SK-N-SH (cell line): ENCODE results near the gene CYP2W1. TPM values are rescaled to one million over a fixed set of nuclear protein-coding genes. Genes with fewer than 3 reads are reported as not detected.

Experiments
- ELF1 ChIP-seq: IDR thresholded peaks from 2 replicates; pipeline ENCODE4 v1.4.0; 2012
- EP300 ChIP-seq, 2 experiments: IDR thresholded peaks; 2 replicates each; pipeline versions ENCODE4 v1.4.0 to v1.6.1; 2012; ENCODE audit warnings: borderline replicate concordance in 1 of 2, low read depth in 1 of 2, low read length in 1 of 2
- EZH2phosphoT487 ChIP-seq: fragments of 200-600 bp; sonication (generic); IDR thresholded peaks from 2 replicates; pipeline ENCODE4 v1.6.1; 2017; ENCODE audit warnings: low read depth, mixed run types, mild to moderate bottlenecking, antibody characterized with exemption, moderate library complexity, borderline replicate concordance
- FOXJ3 ChIP-seq: sonication (generic); formaldehyde crosslinking; IDR thresholded peaks from 2 replicates; pipeline ENCODE4 v1.5.1; 2020; ENCODE audit warnings: mild to moderate bottlenecking, missing genetic modification reagents
- FOXM1 ChIP-seq: IDR thresholded peaks from 2 replicates; pipeline ENCODE4 v1.4.0; 2012; ENCODE audit warnings: low read depth, mild to moderate bottlenecking
- GABPA ChIP-seq: IDR thresholded peaks from 2 replicates; pipeline ENCODE4 v1.4.0; 2012; ENCODE audit warnings: low read depth, mild to moderate bottlenecking
- NFIC ChIP-seq: IDR thresholded peaks from 2 replicates; pipeline ENCODE4 v1.4.0; 2012; ENCODE audit warnings: borderline replicate concordance
- RCOR1 ChIP-seq: fragments of 150-350 bp; IDR thresholded peaks from 2 replicates; pipeline ENCODE4 v1.6.1; 2017; ENCODE audit warnings: antibody characterized with exemption, low read length
- RFX5 ChIP-seq: IDR thresholded peaks from 2 replicates; pipeline ENCODE4 v1.6.1; 2012; ENCODE audit warnings: mild to moderate bottlenecking, improper control_type of control experiment, low read length
- RXRA ChIP-seq: IDR thresholded peaks from 2 replicates; pipeline ENCODE4 v1.4.0; 2012; ENCODE audit warnings: low read depth, mild to moderate bottlenecking, borderline replicate concordance
- SIN3A ChIP-seq: IDR thresholded peaks from 2 replicates; pipeline ENCODE4 v1.6.1; 2012; ENCODE audit warnings: low read depth, mild to moderate bottlenecking, low read length, moderate library complexity, borderline replicate concordance
- YY1 ChIP-seq: IDR thresholded peaks from 2 replicates; pipeline ENCODE4 v1.4.0; 2012; ENCODE audit warnings: low read depth, mild to moderate bottlenecking
- polyA plus RNA-seq, 3 experiments: library from polyadenylated mRNA; depleted of rRNA; stranded (reverse); fragments of >200 nt; gene quantifications; 2 replicates each; pipeline ENCODE4 v1.2.3, GENCODE V29; 2012
- TF ChIP-seq, protein P1 (sequence below): fragments of 200-600 bp; sonication (generic); IDR thresholded peaks from 2 replicates; pipeline ENCODE4 v1.6.1; 2017; ENCODE audit warnings: antibody characterized with exemption, mild to moderate bottlenecking, moderate library complexity
- TF ChIP-seq, protein P2 (sequence below): IDR thresholded peaks from 2 replicates; pipeline ENCODE4 v1.4.0; 2012; ENCODE audit warnings: low read depth
- TF ChIP-seq, protein P3 (sequence below): IDR thresholded peaks from 2 replicates; pipeline ENCODE4 v1.4.0; 2012; ENCODE audit warnings: low read depth, borderline replicate concordance
- TF ChIP-seq, protein P4 (sequence below): IDR thresholded peaks from 2 replicates; pipeline ENCODE4; 2012
- TF ChIP-seq, protein P5 (sequence below): IDR thresholded peaks from 2 replicates; pipeline ENCODE4 v1.6.1; 2012; ENCODE audit warnings: mild to moderate bottlenecking, low read depth, low read length, moderate library complexity
- TF ChIP-seq, protein P6 (sequence below): fragments of 150-350 bp; IDR thresholded peaks from 2 replicates; pipeline ENCODE4 v1.6.1; 2017; ENCODE audit warnings: antibody characterized with exemption, low read length, low read depth, borderline replicate concordance

The CYP2W1 gene
- polyA plus RNA-seq, 1 of the 3 experiments (the other 2 are of a cell fraction): 0.10 TPM

DNA sequence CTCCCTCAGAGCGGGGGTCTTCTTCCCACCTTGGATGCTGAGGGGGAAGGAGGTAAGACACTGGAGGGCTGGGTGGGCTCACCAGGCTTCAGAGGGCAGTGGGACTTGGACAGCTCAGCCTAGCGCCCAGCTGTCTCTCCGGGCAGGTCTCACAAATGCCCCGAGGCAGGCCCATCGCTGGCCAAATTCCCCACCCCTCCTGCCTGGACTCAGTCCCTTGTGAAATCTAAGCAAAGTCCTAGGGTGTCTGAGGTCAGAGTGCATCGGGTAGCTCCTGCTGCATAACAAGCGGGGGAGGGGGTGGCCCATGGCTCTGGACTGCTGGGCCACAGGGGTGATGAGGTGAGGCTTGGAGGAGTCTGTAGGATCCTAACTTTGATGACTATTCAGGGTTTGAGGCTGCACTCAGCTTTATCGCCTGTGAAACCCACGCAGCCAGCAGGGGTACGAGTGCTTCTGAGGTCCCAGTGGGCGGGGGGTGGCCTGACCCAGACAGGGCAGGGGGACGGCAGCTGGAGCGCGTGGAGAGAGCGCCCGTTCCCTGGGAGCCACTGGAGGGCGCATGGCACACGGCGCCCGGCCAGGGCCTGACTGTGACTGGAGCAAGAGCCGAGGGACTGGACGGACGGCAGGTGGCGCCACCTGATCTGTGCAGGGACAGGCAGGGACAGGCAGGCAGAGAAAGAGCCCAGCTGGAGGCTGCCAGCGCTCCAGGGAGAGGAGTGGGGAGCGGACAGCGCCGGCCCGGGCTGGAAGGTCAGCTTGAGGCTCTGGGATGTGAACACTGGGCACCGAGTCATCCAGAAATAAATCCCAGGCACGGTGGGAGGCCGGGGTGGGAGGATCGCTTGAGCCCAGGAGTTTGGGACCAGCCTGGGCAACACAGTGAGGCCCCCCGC lies 10.0 kb downstream of the CYP2W1 start (continued):
- TF ChIP-seq, protein P1, sequence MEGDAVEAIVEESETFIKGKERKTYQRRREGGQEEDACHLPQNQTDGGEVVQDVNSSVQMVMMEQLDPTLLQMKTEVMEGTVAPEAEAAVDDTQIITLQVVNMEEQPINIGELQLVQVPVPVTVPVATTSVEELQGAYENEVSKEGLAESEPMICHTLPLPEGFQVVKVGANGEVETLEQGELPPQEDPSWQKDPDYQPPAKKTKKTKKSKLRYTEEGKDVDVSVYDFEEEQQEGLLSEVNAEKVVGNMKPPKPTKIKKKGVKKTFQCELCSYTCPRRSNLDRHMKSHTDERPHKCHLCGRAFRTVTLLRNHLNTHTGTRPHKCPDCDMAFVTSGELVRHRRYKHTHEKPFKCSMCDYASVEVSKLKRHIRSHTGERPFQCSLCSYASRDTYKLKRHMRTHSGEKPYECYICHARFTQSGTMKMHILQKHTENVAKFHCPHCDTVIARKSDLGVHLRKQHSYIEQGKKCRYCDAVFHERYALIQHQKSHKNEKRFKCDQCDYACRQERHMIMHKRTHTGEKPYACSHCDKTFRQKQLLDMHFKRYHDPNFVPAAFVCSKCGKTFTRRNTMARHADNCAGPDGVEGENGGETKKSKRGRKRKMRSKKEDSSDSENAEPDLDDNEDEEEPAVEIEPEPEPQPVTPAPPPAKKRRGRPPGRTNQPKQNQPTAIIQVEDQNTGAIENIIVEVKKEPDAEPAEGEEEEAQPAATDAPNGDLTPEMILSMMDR: peak; percentile 100
- TF ChIP-seq NFIC (no peak), YY1 (no peak), RXRA (no peak), FOXJ3 (CRISPR knock-in tag) (no peak), RFX5 (no peak), FOXM1 (no peak), RCOR1 (peak; percentile 64; the same call in 1 of the 2 replicates), EP300 (IDR thresholded peaks at IDR 0.05; ENCODE audit: borderline replicate concordance in 1 of 2, low read depth in 1 of 2, low read length in 1 of 2) (0 out of 4 replicates have a peak, but pooled peaks of 1 of the 2 experiments have one; percentile 17), GABPA (no peak), EZH2phosphoT487 (no peak), ELF1 (no peak), SIN3A (peak; percentile 97)
- TF ChIP-seq, protein P2, sequence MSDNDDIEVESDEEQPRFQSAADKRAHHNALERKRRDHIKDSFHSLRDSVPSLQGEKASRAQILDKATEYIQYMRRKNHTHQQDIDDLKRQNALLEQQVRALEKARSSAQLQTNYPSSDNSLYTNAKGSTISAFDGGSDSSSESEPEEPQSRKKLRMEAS: peak; percentile 87
- TF ChIP-seq, protein P3, sequence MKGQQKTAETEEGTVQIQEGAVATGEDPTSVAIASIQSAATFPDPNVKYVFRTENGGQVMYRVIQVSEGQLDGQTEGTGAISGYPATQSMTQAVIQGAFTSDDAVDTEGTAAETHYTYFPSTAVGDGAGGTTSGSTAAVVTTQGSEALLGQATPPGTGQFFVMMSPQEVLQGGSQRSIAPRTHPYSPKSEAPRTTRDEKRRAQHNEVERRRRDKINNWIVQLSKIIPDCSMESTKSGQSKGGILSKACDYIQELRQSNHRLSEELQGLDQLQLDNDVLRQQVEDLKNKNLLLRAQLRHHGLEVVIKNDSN: no peak
- TF ChIP-seq, protein P4, sequence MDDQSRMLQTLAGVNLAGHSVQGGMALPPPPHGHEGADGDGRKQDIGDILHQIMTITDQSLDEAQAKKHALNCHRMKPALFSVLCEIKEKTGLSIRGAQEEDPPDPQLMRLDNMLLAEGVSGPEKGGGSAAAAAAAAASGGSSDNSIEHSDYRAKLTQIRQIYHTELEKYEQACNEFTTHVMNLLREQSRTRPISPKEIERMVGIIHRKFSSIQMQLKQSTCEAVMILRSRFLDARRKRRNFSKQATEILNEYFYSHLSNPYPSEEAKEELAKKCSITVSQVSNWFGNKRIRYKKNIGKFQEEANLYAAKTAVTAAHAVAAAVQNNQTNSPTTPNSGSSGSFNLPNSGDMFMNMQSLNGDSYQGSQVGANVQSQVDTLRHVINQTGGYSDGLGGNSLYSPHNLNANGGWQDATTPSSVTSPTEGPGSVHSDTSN: no peak
- TF ChIP-seq, protein P5, sequence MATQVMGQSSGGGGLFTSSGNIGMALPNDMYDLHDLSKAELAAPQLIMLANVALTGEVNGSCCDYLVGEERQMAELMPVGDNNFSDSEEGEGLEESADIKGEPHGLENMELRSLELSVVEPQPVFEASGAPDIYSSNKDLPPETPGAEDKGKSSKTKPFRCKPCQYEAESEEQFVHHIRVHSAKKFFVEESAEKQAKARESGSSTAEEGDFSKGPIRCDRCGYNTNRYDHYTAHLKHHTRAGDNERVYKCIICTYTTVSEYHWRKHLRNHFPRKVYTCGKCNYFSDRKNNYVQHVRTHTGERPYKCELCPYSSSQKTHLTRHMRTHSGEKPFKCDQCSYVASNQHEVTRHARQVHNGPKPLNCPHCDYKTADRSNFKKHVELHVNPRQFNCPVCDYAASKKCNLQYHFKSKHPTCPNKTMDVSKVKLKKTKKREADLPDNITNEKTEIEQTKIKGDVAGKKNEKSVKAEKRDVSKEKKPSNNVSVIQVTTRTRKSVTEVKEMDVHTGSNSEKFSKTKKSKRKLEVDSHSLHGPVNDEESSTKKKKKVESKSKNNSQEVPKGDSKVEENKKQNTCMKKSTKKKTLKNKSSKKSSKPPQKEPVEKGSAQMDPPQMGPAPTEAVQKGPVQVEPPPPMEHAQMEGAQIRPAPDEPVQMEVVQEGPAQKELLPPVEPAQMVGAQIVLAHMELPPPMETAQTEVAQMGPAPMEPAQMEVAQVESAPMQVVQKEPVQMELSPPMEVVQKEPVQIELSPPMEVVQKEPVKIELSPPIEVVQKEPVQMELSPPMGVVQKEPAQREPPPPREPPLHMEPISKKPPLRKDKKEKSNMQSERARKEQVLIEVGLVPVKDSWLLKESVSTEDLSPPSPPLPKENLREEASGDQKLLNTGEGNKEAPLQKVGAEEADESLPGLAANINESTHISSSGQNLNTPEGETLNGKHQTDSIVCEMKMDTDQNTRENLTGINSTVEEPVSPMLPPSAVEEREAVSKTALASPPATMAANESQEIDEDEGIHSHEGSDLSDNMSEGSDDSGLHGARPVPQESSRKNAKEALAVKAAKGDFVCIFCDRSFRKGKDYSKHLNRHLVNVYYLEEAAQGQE: no peak
- TF ChIP-seq, protein P6, sequence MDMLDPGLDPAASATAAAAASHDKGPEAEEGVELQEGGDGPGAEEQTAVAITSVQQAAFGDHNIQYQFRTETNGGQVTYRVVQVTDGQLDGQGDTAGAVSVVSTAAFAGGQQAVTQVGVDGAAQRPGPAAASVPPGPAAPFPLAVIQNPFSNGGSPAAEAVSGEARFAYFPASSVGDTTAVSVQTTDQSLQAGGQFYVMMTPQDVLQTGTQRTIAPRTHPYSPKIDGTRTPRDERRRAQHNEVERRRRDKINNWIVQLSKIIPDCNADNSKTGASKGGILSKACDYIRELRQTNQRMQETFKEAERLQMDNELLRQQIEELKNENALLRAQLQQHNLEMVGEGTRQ: peak; percentile 24; the same call in 1 of the 2 replicates
- TF ChIP-seq, all 33 proteins: peak for 13
